H9 (cell line): ENCODE measurements around the gene GAS1. TPM values are rescaled to one million over a fixed set of nuclear protein-coding genes. Genes with fewer than 3 reads are reported as not detected.

ENCODE experiments used
- DNase-seq: peaks from one replicate; pipeline ENCODE4 v3.0.0-alpha.2; 2017
- H2AFZ ChIP-seq: one replicate; pipeline ENCODE4 v1.6.1; 2013; ENCODE audit warnings: mild to moderate bottlenecking, low read length, control low read depth, moderate library complexity
- H2AK5ac ChIP-seq: 2 replicates; pipeline ENCODE4 v1.6.1; 2013; ENCODE audit warnings: low read length, control low read depth, mixed read lengths; ENCODE audit not compliant: insufficient read length
- H2BK120ac ChIP-seq: one replicate; pipeline ENCODE4 v1.6.1; 2013; ENCODE audit warnings: low read depth, mild to moderate bottlenecking, low read length, control low read depth, inconsistent platforms; ENCODE audit not compliant: poor library complexity, severe bottlenecking
- H2BK12ac ChIP-seq: 2 replicates; pipeline ENCODE4 v1.6.1; 2013; ENCODE audit warnings: low read length, control low read depth, mixed read lengths, low read depth; ENCODE audit not compliant: insufficient read length
- H2BK15ac ChIP-seq: 2 replicates; pipeline ENCODE4 v1.6.1; 2013; ENCODE audit warnings: low read depth, low read length, control low read depth
- H2BK20ac ChIP-seq: one replicate; pipeline ENCODE4 v1.6.1; 2013; ENCODE audit warnings: low read depth, mild to moderate bottlenecking, low read length, control low read depth, inconsistent platforms; ENCODE audit not compliant: poor library complexity, severe bottlenecking
- H2BK5ac ChIP-seq: 2 replicates; pipeline ENCODE4 v1.6.1; 2013; ENCODE audit warnings: low read length, control low read depth, mixed read lengths; ENCODE audit not compliant: insufficient read length
- H3K14ac ChIP-seq: 2 replicates; pipeline ENCODE4 v1.6.1; 2013; ENCODE audit warnings: low read length, control low read depth; ENCODE audit not compliant: insufficient read depth
- H3K18ac ChIP-seq: 2 replicates; pipeline ENCODE4 v1.6.1; 2013; ENCODE audit warnings: low read depth, mild to moderate bottlenecking, mixed read lengths, low read length, control low read depth; ENCODE audit not compliant: insufficient read length
- H3K23ac ChIP-seq: 2 replicates; pipeline ENCODE4 v1.6.1; 2013; ENCODE audit warnings: low read length, control low read depth, mixed read lengths, low read depth; ENCODE audit not compliant: insufficient read length
- H3K23me2 ChIP-seq: 2 replicates; pipeline ENCODE4 v1.6.1; 2013; ENCODE audit warnings: low read depth, mild to moderate bottlenecking, mixed read lengths, low read length, control low read depth; ENCODE audit not compliant: insufficient read length, poor library complexity, severe bottlenecking
- H3K27ac ChIP-seq: 2 replicates; pipeline ENCODE4 v1.5.1; 2013; ENCODE audit warnings: low read length, control low read depth, mixed read lengths, low read depth; ENCODE audit not compliant: insufficient read length
- H3K27me3 ChIP-seq: 2 replicates; pipeline ENCODE4 v1.6.1; 2013; ENCODE audit warnings: low read length, control low read depth, inconsistent platforms; ENCODE audit not compliant: insufficient read depth
- H3K4ac ChIP-seq: 2 replicates; pipeline ENCODE4 v1.6.1; 2013; ENCODE audit warnings: low read depth, mild to moderate bottlenecking, control low read depth, inconsistent platforms, low read length, moderate library complexity
- H3K4me1 ChIP-seq: 2 replicates; pipeline ENCODE4 v1.6.1; 2013; ENCODE audit warnings: low read length, control low read depth, inconsistent platforms; ENCODE audit not compliant: insufficient read depth
- H3K4me2 ChIP-seq: 2 replicates; pipeline ENCODE4 v1.6.1; 2013; ENCODE audit warnings: low read length, control low read depth, mixed read lengths; ENCODE audit not compliant: insufficient read length, insufficient read depth
- H3K56ac ChIP-seq: 2 replicates; pipeline ENCODE4 v1.6.1; 2013; ENCODE audit warnings: low read depth, mild to moderate bottlenecking, mixed read lengths, low read length, control low read depth; ENCODE audit not compliant: insufficient read length
- H3K79me1 ChIP-seq: 2 replicates; pipeline ENCODE4 v1.6.1; 2013; ENCODE audit warnings: low read depth, mild to moderate bottlenecking, moderate library complexity, low read length, control low read depth, inconsistent platforms; ENCODE audit not compliant: insufficient read depth, poor library complexity, severe bottlenecking
- H3K79me2 ChIP-seq: 2 replicates; pipeline ENCODE4 v1.6.1; 2013; ENCODE audit warnings: low read length, control low read depth, inconsistent platforms; ENCODE audit not compliant: insufficient read depth
- H3K9ac ChIP-seq: 2 replicates; pipeline ENCODE4 v1.6.1; 2013; ENCODE audit warnings: low read length, control low read depth, mixed read lengths; ENCODE audit not compliant: insufficient read length; ENCODE audit errors: extremely low read depth
- H3K9me3 ChIP-seq: one replicate; pipeline ENCODE4 v1.6.1; 2013; ENCODE audit warnings: low read depth, low read length, inconsistent platforms; ENCODE audit not compliant: control insufficient read depth
- H3T11ph ChIP-seq: one replicate; pipeline ENCODE4 v1.6.1; 2013; ENCODE audit warnings: mild to moderate bottlenecking, low read length, control low read depth, inconsistent platforms
- H4K20me1 ChIP-seq: one replicate; pipeline ENCODE4 v1.6.1; 2013; ENCODE audit not compliant: control insufficient read depth, insufficient read length, insufficient read depth
- H4K5ac ChIP-seq: 2 replicates; pipeline ENCODE4 v1.6.1; 2013; ENCODE audit warnings: low read depth, mild to moderate bottlenecking, mixed read lengths, low read length, control low read depth; ENCODE audit not compliant: insufficient read length
- H4K8ac ChIP-seq: replicated peaks from 2 replicates; pipeline ENCODE4 v1.6.1; 2013; ENCODE audit warnings: low read length, control low read depth, mixed read lengths, low read depth; ENCODE audit not compliant: insufficient read length
- H4K91ac ChIP-seq: 2 replicates; pipeline ENCODE4 v1.6.1; 2013; ENCODE audit warnings: low read depth, mild to moderate bottlenecking, moderate library complexity, mixed read lengths, low read length, control low read depth; ENCODE audit not compliant: insufficient read length
- H3K27ac Mint-ChIP-seq, 3 experiments: 2 replicates in 2 of 3; 3 replicates in 1 of 3; pipeline ENCODE4 v1.8.0; 2020 to 2021; ENCODE audit warnings: mixed read lengths in 3 of 3, mild to moderate bottlenecking in 1 of 3, moderate library complexity in 1 of 3
- H3K27me3 Mint-ChIP-seq: 2 replicates; pipeline ENCODE4 v1.8.0; 2021; ENCODE audit warnings: low read depth, mild to moderate bottlenecking, moderate library complexity, mixed read lengths
- H3K36me3 Mint-ChIP-seq, 3 experiments: 2 replicates in 2 of 3; 3 replicates in 1 of 3; pipeline ENCODE4 v1.8.0; 2020 to 2021; ENCODE audit warnings: low read depth in 3 of 3, mixed read lengths in 3 of 3; ENCODE audit not compliant: insufficient read depth in 1 of 3
- H3K4me1 Mint-ChIP-seq, 2 experiments: 2 replicates each; pipeline ENCODE4 v1.8.0; 2020; ENCODE audit warnings: mixed read lengths in 2 of 2
- H3K4me3 Mint-ChIP-seq, 2 experiments: 2 replicates in 1 of 2; 3 replicates in 1 of 2; pipeline ENCODE4 v1.8.0; 2020 to 2021; ENCODE audit warnings: mild to moderate bottlenecking in 2 of 2, mixed read lengths in 2 of 2, moderate library complexity in 1 of 2
- H3K9me3 Mint-ChIP-seq, 2 experiments: 2 replicates in 1 of 2; 3 replicates in 1 of 2; pipeline ENCODE4 v1.8.0; 2020; ENCODE audit warnings: mild to moderate bottlenecking in 2 of 2, mixed read lengths in 2 of 2, moderate library complexity in 1 of 2
- WGBS: extraction: QIAGEN DNeasy Blood & Tissue Kit; methylation state at CpG from one replicate; pipeline ENCODE4 v1.1.7; 2013; ENCODE audit warnings: missing lambda C conversion rate, low lambda C conversion rate, mixed read lengths; ENCODE audit not compliant: insufficient read length; ENCODE audit errors: extremely low coverage; 5-methylcytosine and 5-hydroxymethylcytosine counted together
- total RNA-seq: library from RNA; stranded (reverse); gene quantifications from 2 replicates; pipeline ENCODE4 v1.2.1, GENCODE V29; 2021
- TF ChIP-seq, protein P1 (sequence below): fragments of 200-600 bp; sonication (generic); conservative IDR thresholded peaks from 3 replicates; pipeline ENCODE4 v1.8.0; 2021; ENCODE audit warnings: antibody characterized with exemption, mild to moderate bottlenecking

Gene GAS1
- total RNA-seq, 1 experiment from 2014 or later, result 2.3 TPM

DNA sequence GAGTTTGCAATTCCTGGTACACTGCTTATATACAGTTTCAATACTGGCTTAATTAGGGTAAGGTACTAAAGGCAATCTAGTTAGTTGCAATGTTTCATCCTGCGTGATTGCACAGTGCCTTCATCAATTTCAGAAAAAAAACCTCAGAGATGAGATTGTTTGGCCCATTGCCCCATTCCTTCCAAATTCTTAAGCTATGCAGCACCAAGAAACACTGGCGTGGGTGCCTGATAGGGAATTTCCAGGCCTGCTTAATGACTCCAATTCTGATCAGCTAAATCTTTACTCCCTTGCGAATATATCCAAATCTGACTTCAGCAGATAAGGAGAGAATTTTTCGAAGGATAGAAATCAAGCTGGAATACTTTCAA lies 35.9 kb upstream of the GAS1 start:
- Histone ChIP-seq H2BK120ac (no peak overlapping the region), H3K27ac (no peak overlapping the region), H3K79me1 (no peaks in the 10 kb centered on the region), H2AK5ac (no peak overlapping the region), H3K9me3 (no peaks in the 10 kb centered on the region), H2BK12ac (no peak overlapping the region), H3K23ac (no peak overlapping the region), H3K56ac (no peak overlapping the region), H3K4me2 (no peak overlapping the region), H3K4ac (no peak overlapping the region), H4K91ac (no peak overlapping the region), H3K27me3 (no peaks in the 10 kb centered on the region), H4K5ac (no peak overlapping the region), H2BK5ac (no peak overlapping the region), H3K4me1 (no peaks in the 10 kb centered on the region), H2BK20ac (no peak overlapping the region), H2AFZ (no peak overlapping the region), H3K14ac (no peak overlapping the region), H3T11ph (no peak overlapping the region), H3K9ac (no peak overlapping the region), H4K8ac (no peak overlapping the region), H4K20me1 (no peaks in the 10 kb centered on the region), H3K79me2 (no peaks in the 10 kb centered on the region), H2BK15ac (no peak overlapping the region), H3K18ac (no peak overlapping the region), H3K23me2 (no peaks in the 10 kb centered on the region)
- no peak for DNase-seq
- TF ChIP-seq, protein P1, sequence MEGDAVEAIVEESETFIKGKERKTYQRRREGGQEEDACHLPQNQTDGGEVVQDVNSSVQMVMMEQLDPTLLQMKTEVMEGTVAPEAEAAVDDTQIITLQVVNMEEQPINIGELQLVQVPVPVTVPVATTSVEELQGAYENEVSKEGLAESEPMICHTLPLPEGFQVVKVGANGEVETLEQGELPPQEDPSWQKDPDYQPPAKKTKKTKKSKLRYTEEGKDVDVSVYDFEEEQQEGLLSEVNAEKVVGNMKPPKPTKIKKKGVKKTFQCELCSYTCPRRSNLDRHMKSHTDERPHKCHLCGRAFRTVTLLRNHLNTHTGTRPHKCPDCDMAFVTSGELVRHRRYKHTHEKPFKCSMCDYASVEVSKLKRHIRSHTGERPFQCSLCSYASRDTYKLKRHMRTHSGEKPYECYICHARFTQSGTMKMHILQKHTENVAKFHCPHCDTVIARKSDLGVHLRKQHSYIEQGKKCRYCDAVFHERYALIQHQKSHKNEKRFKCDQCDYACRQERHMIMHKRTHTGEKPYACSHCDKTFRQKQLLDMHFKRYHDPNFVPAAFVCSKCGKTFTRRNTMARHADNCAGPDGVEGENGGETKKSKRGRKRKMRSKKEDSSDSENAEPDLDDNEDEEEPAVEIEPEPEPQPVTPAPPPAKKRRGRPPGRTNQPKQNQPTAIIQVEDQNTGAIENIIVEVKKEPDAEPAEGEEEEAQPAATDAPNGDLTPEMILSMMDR, result no peak
- Mint-ChIP-seq H3K4me1 (no peaks in the 10 kb centered on the region), H3K27ac (no peak overlapping the region), H3K36me3 (no peaks in the 10 kb centered on the region), H3K9me3 (no peaks in the 10 kb centered on the region; a peak in 1 of 5 replicates), H3K27me3 (no peaks in the 10 kb centered on the region; the same call in none of the 2 replicates), H3K4me3 (no peak overlapping the region)
- WGBS, result no CpG with 5 or more reads among the region's 4 CpGs
